Islet precursor cell (in vitro differentiated cells): ENCODE results near the gene RNU4-1.
A peak's percentile ranks its signal among the peaks of the same experiment; 100 is the strongest.
"Not testable (repeated sequence)": the region's sequence is repeated elsewhere in the genome, so short reads cannot be mapped to it uniquely, and the experiment has no call there.

ENCODE experiments used
- DNase-seq: peaks from one replicate; pipeline ENCODE4 v3.0.0-alpha.2; 2018

The RNU4-1 gene

DNA sequence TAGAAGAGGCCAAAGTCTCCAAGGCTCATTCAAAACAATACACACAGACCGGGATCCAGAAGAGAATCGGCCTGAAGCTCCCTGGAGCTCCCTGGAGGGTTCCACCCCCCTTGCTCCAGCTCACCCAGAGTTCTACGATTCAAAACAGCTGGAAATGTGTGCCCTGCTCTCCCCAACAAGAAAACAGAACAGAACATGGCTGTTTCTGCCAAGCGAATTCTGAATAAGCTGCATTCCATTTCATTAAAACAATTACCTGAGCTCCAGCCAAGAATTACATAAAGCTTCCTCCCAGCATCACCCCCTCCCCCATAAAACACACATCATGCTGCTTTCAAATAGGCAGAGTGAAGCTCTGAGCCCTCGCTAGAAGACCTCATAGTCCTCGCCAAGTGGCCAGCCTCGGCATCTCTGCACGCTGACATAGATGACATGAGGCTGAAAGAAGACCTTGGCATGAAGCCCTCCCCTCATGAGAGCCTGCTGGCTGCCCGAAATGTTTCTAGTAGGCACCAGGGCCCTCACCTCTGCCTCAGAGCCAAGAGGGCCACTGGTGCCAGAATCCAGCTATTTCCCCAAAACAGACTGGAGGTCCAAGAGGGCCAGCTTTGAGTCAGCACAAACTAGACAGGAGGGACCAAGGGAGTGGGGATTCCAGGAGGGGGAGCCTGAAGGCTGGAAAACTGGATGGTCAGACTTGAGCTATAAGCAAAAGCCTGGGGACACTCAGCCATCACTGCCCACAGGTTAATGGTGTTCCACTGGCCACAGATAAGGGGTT is 35.8 kb downstream of the RNU4-1 start:
- peak; percentile 61 for DNase-seq

DNA sequence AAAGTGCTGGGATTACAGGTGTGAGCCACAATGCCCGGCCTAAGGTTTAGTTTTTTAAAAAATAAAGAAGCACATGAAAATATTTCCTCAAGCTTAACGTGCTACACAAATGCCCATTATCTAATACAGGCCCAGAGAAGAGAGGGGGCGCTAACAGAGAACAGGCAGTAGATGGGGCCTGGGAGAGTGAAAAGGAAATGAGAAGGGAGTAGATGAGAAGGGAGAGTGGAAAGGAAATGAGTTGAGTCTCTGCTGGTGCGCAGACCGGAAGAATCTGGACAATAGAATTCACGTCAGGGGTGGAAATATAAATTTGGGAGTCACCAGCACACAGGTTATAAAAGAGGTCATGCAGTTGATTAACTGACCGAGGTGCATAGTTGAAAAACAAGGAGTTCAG is 38.2 kb downstream of the RNU4-1 start:
- DNase-seq = no peak

DNA sequence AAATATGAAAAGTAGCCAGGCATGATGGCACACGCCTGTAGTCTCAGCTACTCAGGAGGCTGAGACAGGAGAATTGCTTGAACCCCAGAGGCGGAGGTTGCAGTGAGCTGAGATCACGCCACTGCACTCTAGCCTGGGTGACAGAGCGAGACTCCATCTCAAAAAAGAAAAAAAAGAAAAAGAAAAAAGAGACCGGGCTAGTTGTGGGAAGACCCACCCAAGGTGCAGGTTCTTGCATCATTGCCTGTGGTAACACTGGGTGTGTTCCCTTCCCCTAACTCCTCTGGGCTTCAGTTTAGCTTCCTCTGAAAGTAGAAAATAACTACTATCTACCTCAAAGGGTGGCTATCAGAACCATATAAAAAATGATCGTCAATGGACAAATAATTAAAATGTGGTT is 39.7 kb downstream of the RNU4-1 start:
- DNase-seq = not testable (repeated sequence)

DNA sequence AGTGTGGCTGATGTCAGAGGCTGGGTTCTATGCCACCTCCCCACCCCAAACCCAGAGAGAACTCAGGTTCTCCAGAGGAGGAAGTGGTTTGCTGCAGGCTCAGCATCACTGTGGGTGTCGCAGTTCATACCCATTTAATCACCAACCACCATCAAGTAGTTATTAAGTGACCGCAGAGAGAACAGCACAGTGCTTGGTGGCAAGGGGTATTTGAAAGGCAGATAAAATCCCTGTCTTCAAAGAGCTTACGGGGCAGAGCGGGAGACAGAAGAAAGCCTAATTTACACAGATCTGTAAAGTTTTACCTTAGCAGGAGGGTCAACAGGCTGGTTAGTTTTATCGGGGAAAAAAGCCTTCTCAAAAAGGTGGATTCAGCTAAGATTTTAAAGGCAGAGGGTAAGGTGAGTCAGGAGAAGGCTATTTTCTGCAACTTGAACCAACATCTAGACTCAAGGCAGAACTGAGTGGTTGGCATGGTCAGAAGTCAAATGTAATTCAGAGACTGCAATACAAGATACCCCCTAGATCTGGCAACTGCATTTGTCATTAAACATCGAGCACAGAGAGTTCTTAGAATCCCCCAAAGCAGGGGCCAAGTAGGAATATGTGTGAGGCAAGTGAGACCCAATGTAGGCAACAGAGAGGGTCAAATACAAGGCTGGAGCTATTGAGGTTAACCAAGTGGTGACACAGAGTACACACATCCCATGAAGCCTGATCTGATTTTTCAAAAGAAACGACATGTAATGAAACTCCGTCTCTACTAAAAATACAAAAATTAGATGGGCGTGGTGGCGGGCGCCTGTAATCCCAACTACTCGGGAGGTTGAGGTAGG is 40.7 kb downstream of the RNU4-1 start:
- no peak for DNase-seq

DNA sequence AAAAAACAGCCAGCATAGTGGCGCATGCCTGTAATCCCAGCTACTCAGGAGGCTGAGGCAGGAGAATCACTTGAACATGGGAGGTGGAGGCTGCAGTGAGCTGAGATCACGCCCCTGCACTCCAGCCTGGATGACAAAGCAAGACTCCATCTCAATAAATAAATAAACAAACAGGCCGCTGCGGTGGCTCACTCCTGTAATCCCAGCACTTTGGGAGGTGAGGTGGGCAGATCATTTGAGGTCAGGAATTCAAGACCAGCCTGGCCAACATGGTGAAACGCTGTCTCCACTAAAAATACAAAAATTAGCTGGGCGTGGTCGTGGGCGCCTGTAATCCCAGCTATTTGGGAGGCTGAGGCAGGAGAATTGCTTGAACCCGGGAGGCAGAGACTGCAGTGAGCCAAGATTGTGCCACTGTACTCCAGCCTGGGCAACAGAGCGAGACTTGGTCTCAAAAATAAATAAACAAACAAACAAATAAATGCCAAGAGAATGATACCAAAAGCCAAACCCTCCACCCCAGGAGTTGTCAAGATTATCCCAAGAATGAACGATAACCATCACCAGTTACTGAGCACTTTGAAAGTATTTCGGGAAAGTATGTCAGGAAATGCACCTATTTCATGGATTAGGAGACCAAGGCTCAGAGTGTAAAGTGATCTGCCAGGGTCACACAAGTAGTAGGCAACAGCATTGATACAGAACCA is 41.5 kb downstream of the RNU4-1 start:
- DNase-seq = not testable (repeated sequence)

DNA sequence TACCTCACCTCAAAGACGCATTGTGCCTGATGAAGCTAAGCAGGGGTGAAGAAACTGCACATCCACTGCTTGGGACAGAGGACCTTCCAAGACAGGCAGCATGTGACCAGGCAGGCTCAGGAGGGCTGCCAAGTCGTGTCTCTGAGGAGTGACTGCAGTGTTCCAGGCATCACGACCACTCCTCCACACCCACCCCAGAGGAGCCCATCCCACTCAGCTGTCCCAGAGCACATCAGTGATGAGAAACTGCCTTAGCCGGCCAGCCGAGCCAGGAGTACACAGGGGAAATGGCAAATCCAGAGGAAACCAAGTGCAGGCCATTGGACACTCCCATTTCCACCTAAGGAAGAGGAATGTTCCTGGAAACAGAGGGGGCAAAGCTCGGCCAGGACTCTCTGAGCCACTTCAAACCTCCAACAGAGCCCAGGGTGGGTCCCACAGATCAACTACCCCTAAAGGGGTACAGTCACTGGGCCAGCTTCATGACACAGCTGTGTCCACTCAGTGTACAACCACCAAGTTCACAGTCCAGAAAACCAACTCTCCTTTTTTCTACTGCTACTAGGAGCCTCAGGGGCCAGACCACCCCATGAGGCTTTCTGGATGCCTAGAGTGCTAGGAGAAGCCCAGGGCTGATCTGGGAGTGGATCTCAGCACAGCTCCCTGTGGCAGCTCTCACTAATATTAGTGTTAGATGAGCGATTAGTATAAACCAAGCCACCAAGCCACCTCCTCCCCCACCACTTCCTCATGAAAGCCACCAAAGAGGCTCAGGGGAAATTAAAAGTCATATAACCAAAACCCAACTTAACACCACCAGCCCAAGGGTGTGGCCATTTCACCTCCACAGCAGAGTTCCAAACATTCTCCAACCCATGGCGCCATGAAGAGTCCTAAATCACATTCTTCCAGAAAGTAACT is 42.9 kb downstream of the RNU4-1 start:
- DNase-seq = peak; percentile 72

DNA sequence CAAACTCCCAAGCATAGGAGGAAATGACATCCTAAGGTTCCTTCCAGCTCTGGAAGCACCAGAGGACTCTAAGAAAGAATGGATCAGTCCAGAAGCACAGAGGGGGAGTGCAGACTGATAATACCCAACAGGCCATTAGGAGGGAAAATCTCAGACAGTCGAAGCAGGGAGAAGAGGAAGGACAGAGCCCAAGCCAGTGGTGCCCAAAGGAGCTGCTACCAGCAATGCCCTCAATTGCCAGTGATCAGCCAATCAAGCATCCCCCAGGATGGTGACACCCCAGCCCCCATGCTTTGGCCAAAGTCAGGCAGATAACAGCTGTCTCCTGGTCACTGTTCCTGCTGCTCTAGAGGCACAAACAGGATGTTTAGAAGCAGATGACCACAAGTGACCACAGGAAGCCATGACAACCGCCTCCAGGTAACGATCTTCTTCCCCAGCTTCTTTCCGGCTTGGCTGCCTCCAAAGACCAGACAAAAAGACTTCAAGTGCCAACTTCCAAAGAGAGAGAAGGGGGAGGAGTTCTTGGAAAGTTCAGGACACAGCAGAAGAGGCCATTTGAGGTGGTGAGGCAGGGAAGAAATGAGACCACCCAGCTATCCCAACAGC is 43.7 kb downstream of the RNU4-1 start:
- peak; percentile 69 for DNase-seq

DNA sequence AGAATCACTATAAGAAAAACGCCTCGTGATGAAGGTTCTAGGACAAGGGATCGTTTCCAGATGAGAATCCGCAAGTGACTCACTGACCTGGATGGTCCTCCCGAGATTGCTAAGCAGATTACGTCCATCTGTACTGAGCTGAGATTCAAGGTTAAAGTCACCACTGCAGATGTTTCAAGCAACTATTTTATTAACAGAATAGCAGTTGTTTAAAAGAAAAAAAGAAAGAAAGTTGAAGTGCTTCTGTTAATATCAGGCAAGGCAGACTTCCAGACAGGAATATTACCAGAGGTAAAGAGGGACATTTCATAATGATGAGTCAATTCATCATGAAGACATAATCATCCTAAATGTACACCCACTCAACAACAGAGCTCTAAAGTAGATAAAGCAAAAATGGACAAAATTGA is 45.4 kb downstream of the RNU4-1 start:
- peak; percentile 69 for DNase-seq

DNA sequence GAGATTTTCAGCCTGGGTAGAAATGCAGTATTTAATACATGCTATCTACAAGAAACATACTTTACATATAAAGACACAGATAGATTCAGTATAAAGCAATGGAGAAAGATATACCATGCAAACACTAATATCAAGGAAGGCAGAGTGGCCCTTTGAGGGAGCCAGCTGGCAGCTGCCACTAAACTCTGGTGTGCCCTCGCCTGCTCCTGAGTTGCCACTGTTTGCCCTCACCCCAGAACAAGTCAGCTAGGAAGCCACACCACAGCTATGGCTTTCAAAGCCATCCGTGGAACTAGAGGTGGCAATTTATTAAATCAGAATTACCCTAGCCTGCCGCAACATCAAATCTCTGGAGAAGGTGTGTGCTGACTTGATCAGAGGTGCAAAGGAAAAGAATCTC is 45.9 kb downstream of the RNU4-1 start:
- DNase-seq = no peak

DNA sequence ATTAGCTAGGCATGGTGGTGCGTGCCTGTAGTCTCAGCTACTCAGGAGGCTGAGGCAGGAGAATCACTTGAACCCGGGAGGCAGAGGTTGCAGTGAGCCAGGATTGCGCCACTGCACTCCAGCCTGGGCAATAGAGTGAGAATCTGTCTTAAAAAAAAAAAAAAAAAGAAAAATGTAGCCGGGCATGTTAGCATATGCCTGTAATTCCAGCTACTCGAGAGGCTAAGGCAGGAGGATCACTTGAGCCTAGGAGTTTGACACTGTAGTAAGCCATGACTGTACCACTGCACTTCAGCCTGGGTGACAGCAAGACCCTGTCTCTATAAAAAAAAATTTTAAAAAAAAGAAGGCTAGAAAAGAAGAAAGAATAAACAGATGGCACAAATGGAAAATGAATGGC is 46.3 kb downstream of the RNU4-1 start:
- DNase-seq = not testable (repeated sequence)
